ENCODE measurements around the gene ATXN7L2. TPM values are rescaled to one million over a fixed set of nuclear protein-coding genes. Genes with fewer than 3 reads are reported as not detected.

ATXN7L2 gene
- total and polyA plus RNA-seq, 2 of the 8 experiments (the other 6 are each of a cell fraction or from before 2014, with no cell fraction given) = 8.1 to 9.3 TPM

DNA sequence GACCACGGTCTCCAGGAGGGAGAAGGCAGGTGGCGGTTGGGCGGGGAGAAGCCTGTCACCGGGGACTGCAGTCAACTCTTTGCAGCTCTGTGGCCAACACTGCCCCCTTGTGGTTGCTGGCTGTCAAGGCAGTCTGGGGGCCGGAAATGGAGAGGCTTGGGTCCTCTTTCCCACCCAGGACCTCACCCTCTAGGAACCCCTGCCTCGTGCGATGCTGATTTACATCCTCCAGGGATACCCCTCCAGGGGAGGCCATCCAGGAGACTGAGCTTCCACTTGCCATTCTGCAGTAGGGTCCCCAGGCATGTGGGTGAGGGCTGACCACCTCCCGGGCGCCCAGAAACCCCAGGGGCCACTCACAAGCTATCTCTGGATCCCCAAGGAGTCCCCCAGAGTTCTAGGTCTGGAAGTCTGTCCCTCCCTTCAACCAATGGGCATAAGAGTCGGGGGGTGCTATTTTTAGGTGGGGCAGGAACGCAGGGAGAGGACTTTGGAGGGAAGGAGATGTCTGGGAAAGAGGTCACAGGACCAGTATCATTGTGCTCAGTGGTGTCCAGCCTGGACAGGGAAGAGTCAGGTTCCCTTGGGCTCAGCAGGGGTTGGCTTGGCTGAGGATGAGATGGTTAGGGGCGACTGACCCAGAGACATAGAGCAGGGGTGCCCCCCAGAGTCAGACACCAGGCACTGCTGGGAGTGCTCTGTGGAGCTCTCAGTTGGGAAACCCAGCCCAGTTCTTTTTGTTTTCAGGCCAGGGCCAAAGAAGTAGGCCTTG is 48.8 kb downstream of the ATXN7L2 start (continued):
- TF ChIP-seq, protein P1, sequence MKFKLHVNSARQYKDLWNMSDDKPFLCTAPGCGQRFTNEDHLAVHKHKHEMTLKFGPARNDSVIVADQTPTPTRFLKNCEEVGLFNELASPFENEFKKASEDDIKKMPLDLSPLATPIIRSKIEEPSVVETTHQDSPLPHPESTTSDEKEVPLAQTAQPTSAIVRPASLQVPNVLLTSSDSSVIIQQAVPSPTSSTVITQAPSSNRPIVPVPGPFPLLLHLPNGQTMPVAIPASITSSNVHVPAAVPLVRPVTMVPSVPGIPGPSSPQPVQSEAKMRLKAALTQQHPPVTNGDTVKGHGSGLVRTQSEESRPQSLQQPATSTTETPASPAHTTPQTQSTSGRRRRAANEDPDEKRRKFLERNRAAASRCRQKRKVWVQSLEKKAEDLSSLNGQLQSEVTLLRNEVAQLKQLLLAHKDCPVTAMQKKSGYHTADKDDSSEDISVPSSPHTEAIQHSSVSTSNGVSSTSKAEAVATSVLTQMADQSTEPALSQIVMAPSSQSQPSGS (IDR thresholded peaks at IDR 0.05; ENCODE audit: low read length) = 0 out of 2 replicates have a peak, but pooled peaks have one; percentile 63
- TF ChIP-seq HDAC6 (IDR thresholded peaks at IDR 0.05; ENCODE audit: low read depth, low read length) = no peak
- TF ChIP-seq SIX5 (IDR thresholded peaks at IDR 0.05; ENCODE audit: low read depth, low read length) = no peak
- no peak for TF ChIP-seq PHF8 (conservative IDR thresholded peaks at IDR 0.05; ENCODE audit: low read depth, low read length)
- no peak for TF ChIP-seq SP1 (IDR thresholded peaks at IDR 0.05; ENCODE audit: low read depth, low read length)
- TF ChIP-seq CHD1 (IDR thresholded peaks at IDR 0.05; ENCODE audit: low read depth, low read length) = no peak; the same call in 1 of the 2 replicates
- no peak for TF ChIP-seq BRCA1 (IDR thresholded peaks at IDR 0.05; ENCODE audit: low read depth, low read length)
- no peak for TF ChIP-seq YY1 (IDR thresholded peaks at IDR 0.05; ENCODE audit: low read depth, low read length)
